Gastroesophageal sphincter (tissue), 3 donors: ENCODE measurements around the gene PIAS1.

Experiments
- POLR2A ChIP-seq, 2 donors: fragments of 450-650 bp; IDR thresholded peaks; one replicate each; pipeline ENCODE4 v1.6.1; 2017; ENCODE audit warnings: antibody characterized with exemption in 2 of 2, mild to moderate bottlenecking in 2 of 2, moderate library complexity in 1 of 2
- POLR2AphosphoS5 ChIP-seq: sonication (generic); formaldehyde crosslinking; IDR thresholded peaks from one replicate; pipeline ENCODE4 v1.6.1; 2017; ENCODE audit warnings: antibody characterized with exemption
- TF ChIP-seq, protein P1 (sequence below), 4 experiments: fragments of 200-600 bp in 2 of 4; fragments of 450-650 bp in 2 of 4; sonication (generic) in 1 of 4; IDR thresholded peaks; one replicate each; pipeline ENCODE4 v1.5.1; 2017 to 2019; ENCODE audit warnings: antibody characterized with exemption in 4 of 4, mild to moderate bottlenecking in 2 of 4, moderate library complexity in 2 of 4

GRCh38 chr15:68231102-68231818, 177.1 kb downstream of the PIAS1 start:
- TF ChIP-seq POLR2AphosphoS5 (no peak), POLR2A (IDR thresholded peaks at IDR 0.05) (no peak)
- TF ChIP-seq, protein P1, sequence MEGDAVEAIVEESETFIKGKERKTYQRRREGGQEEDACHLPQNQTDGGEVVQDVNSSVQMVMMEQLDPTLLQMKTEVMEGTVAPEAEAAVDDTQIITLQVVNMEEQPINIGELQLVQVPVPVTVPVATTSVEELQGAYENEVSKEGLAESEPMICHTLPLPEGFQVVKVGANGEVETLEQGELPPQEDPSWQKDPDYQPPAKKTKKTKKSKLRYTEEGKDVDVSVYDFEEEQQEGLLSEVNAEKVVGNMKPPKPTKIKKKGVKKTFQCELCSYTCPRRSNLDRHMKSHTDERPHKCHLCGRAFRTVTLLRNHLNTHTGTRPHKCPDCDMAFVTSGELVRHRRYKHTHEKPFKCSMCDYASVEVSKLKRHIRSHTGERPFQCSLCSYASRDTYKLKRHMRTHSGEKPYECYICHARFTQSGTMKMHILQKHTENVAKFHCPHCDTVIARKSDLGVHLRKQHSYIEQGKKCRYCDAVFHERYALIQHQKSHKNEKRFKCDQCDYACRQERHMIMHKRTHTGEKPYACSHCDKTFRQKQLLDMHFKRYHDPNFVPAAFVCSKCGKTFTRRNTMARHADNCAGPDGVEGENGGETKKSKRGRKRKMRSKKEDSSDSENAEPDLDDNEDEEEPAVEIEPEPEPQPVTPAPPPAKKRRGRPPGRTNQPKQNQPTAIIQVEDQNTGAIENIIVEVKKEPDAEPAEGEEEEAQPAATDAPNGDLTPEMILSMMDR (IDR thresholded peaks at IDR 0.05), result no peak
